Measurements from ENCODE around the gene MICU2. TPM values are rescaled to one million over a fixed set of nuclear protein-coding genes. Genes with fewer than 3 reads are reported as not detected.

Gene MICU2
- total RNA-seq, 2 experiments from 2014 or later, result 33.8 to 34.0 TPM

DNA sequence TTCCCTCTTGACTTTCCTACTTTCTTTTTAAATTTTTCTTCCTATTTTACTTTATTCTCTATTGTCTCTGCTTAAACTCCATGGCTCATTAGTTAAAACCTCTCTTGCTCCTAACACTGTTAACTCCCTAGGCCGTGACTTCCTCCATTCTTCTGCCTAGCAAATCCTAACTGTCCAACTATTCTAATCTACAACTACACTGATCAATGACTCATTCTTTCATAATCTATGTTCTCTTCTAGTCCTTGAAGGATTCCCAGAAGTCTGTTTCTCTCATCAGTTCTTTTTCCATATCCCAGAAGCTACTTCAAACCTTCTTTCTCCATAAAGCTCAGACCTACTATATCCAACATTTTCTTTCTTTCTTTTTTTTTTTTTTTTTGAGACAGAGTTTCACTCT, 66.9 kb downstream of the MICU2 start:
- Mint-ChIP-seq H3K27me3 (no peaks in the 10 kb centered on the region), H3K4me3 (no peak overlapping the region), H3K4me1 (no peaks in the 10 kb centered on the region), H3K27ac (no peak overlapping the region), H3K9me3 (no peaks in the 10 kb centered on the region), H3K36me3 (ENCODE audit: low read depth) (peaks cover 15% of the 10 kb centered on the region)
- DNase-seq, result no peak
- ChIA-PET CTCF (interaction anchor here (0.7 kb wide), 1 partner anchor 21 kb away, joined by 3 read pairs; no protein-coding TSS in a partner anchor), POLR2A (no interaction called here)

DNA sequence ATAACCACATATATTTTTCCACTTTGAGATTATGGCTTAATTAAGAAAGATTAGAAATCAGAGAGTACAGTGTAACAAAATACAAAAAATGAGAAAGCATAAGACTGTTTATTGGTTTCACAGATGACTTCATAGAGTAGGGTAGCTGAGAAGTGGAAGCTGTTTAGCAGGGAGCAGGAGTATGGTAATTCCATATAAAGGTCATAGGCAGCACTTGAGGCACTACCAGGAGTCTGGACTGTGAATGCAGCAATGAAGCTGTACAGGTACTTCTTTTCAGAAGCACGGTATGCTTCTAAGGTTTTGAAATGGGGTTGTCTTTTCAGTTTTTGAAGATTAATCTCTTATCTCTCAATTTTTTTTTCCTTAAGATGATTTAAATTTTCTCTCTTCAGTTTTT, 69.2 kb downstream of the MICU2 start:
- peaks cover 1% of the 10 kb centered on the region for H3K4me1 Mint-ChIP-seq
- DNase-seq, result no peak
- ChIA-PET CTCF (no interaction called here), POLR2A (no interaction called here)
- H3K4me3 Mint-ChIP-seq, result no peak overlapping the region
- H3K36me3 Mint-ChIP-seq (ENCODE audit: low read depth), result peaks cover 15% of the 10 kb centered on the region
- H3K27me3 Mint-ChIP-seq, result no peaks in the 10 kb centered on the region
- no peak overlapping the region for H3K27ac Mint-ChIP-seq
- H3K9me3 Mint-ChIP-seq, result no peaks in the 10 kb centered on the region

DNA sequence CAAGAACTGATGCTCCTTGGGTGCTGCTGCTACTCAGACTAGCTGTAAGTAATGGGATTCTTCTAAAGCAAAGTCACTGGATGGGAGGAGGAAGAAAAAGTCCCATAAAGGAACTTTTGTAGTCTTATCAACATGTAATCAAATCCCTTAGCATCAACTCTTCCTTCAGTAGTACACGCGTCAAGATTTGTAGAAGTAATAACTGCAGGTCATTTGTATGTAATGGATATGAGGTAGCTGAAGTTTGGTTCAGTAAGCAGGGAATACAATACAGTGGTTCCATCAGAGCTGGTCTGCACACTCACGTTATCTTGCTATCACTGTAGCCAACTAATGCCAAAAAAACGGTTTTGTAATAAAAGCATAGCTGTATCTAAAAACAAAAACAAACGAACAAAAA, 72.5 kb downstream of the MICU2 start:
- no peak overlapping the region for H3K4me3 Mint-ChIP-seq
- DNase-seq, result no peak
- CTCF ChIA-PET, result no interaction called here
- H3K4me1 Mint-ChIP-seq, result peaks cover 1% of the 10 kb centered on the region
- no peaks in the 10 kb centered on the region for H3K27me3 Mint-ChIP-seq
- H3K36me3 Mint-ChIP-seq (ENCODE audit: low read depth), result peaks cover 2% of the 10 kb centered on the region
- H3K27ac Mint-ChIP-seq, result no peak overlapping the region
- POLR2A ChIA-PET, result interaction anchor here (1.6 kb wide), 1 partner anchor 72 kb away, joined by 4 read pairs; the partner anchor contains the start of gene MICU2
- H3K9me3 Mint-ChIP-seq, result no peaks in the 10 kb centered on the region

DNA sequence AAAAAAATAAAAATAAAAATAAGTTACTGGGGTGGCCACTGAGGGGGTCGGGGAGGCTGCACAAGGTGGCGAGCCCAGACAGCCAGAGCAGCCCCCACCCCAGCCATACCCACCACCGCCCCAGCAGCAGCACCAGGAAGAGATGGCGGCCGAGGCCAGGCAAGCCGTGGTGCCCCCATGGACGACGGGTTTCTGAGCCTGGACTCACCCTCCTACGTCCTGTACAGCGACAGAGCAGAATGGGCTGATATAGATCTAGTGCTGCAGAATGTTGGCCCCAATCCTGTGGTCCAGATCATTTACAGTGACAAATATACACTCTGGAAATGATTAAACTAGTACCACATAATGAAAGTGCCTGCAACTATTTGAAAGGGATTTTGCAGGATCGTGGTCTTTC, 73.3 kb downstream of the MICU2 start:
- POLR2A ChIA-PET, result no interaction called here
- CTCF ChIA-PET, result no interaction called here
- no peaks in the 10 kb centered on the region for H3K9me3 Mint-ChIP-seq

DNA sequence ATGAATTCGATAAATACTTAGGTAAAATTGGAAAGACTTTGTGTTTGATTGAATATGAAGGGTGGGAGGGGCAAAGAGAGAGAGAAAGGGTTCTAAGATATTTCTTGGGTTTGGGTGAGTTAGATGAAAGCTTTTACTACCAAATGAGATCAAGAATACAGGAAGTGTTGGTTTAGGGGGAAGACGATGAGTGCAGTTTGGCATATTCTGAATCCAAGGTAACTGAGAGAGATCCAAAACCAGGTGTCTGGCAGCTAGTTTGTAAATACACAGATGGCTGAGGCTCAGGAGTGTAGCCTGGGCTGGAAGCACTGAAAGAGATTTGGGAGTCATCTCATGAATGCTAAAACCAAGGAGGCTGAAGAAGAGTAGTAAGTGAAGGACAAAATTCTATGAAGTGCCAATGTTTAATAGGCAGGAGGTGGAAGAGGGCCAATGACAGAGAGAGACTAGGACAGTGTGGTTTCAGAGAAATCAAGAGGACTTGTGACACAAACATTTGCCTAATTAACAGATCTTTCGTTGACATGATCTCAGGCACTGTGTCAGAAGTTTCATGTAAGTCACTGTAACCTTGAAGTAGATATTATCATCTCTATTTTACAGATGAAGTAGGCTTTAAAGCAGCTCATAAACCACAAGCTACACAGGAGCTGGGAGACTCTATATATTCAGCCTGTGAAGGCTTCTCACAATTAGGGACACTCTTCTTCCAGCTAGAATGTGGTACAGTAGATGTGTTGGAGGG, 74.7 kb downstream of the MICU2 start:
- Mint-ChIP-seq H3K27me3 (no peaks in the 10 kb centered on the region), H3K36me3 (ENCODE audit: low read depth) (peaks cover 11% of the 10 kb centered on the region), H3K4me1 (peaks cover 1% of the 10 kb centered on the region), H3K9me3 (no peaks in the 10 kb centered on the region), H3K27ac (no peak overlapping the region), H3K4me3 (no peak overlapping the region)
- POLR2A ChIA-PET, result interaction anchor here (1.3 kb wide), 1 partner anchor 21 kb away, joined by 3 read pairs; no protein-coding TSS in a partner anchor
- DNase-seq, result no peak
- CTCF ChIA-PET, result no interaction called here

More for the DNA sequence above, 73.3 kb downstream of the MICU2 start:
- Mint-ChIP-seq H3K4me3 (no peak overlapping the region), H3K4me1 (peaks cover 1% of the 10 kb centered on the region), H3K27ac (no peak overlapping the region), H3K27me3 (no peaks in the 10 kb centered on the region), H3K36me3 (ENCODE audit: low read depth) (peaks cover 6% of the 10 kb centered on the region)
- no peak for DNase-seq

DNA sequence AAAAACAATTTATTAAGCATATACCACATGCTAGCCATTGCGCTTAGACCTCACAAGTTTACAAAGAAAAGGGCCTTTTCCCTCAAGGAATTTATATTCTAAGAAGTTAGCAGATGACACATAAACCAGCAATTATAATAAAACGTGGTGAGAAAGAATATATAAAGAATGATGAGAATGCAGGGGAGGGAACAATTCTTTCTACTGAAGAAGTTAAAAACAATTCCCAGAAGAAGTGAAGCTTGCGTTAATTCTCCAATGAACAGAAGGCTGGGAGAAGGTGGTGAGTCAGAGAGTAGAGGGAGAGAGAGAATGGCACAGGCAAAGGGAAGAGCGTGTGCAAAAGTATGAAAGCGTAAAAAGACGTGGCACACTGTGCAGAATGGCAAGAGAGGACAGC, 75.4 kb downstream of the MICU2 start:
- DNase-seq, result no peak
- CTCF ChIA-PET, result no interaction called here
- H3K27ac Mint-ChIP-seq, result no peak overlapping the region
- POLR2A ChIA-PET, result interaction anchor here (1.3 kb wide), 1 partner anchor 22 kb away, joined by 3 read pairs; no protein-coding TSS in a partner anchor
- peaks cover 1% of the 10 kb centered on the region for H3K4me1 Mint-ChIP-seq
- no peak overlapping the region for H3K4me3 Mint-ChIP-seq
- H3K27me3 Mint-ChIP-seq, result no peaks in the 10 kb centered on the region
- peaks cover 12% of the 10 kb centered on the region for H3K36me3 Mint-ChIP-seq (ENCODE audit: low read depth)
- no peaks in the 10 kb centered on the region for H3K9me3 Mint-ChIP-seq

DNA sequence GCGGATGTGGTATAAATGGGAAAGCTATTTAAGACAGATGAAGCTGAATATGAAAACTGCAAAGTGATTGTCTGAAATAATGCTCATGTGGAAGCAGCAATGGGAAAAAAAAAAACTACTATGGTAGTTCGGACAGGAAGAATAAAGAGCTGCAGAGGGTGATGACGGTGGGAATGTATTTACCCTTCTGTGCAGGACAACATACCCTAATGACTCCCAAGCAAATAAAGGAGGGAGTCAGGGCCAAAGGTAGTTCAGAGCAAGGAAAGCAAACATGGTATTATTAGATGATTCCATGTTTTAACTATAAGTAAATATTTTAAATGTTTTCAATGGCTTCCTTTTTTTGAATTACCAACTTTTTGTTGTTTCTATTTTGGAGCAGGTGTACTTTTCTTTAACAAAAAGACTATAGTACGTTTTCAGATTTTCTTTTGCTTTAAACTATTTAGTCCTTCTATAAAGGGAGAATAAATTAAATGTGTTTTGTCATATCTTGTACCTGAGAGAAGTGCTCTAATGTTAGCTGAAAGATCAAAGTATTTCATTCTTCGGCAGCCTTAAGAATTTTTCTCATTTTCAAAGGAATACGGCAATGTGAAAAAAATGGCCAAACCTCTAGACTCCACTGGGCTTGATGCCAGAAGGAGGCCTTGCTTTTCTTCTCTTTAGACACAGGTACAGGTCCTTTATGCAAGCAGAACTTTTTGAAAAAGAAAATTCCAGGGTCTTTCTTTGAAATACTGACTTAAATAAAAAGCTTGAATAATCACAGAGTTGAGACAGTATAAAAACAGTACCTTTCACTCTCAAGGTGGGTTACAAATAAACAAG, 77.0 kb downstream of the MICU2 start:
- no peak overlapping the region for H3K27ac Mint-ChIP-seq
- peaks cover 12% of the 10 kb centered on the region for H3K36me3 Mint-ChIP-seq (ENCODE audit: low read depth)
- no peak overlapping the region for H3K4me3 Mint-ChIP-seq
- ChIA-PET POLR2A (no interaction called here), CTCF (no interaction called here)
- no peak for DNase-seq
- H3K27me3 Mint-ChIP-seq, result no peaks in the 10 kb centered on the region
- H3K4me1 Mint-ChIP-seq, result peaks cover 1% of the 10 kb centered on the region
- no peaks in the 10 kb centered on the region for H3K9me3 Mint-ChIP-seq

DNA sequence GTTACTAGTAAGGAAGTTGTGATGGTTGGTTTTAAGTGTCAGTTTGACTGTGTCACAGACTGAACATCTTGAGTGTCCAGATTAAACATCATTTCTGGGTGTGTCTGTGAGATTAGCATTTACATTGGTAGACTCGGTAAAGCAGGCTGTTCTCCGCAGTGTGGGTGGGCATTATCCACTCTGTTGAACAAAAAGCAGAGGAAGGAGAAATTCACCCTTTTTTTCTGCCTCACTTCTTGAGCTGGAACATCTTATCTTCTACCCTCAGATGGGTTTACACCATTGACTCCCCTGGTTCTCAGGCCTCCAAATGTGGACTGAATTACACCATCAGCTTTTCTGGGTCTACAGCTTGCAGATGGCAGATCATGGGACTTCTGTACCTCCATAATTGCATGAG, 81.1 kb downstream of the MICU2 start:
- Mint-ChIP-seq H3K36me3 (ENCODE audit: low read depth) (peaks cover 17% of the 10 kb centered on the region), H3K27me3 (no peaks in the 10 kb centered on the region), H3K4me1 (no peaks in the 10 kb centered on the region), H3K4me3 (no peak overlapping the region), H3K9me3 (no peaks in the 10 kb centered on the region), H3K27ac (no peak overlapping the region)
- CTCF ChIA-PET, result no interaction called here
- DNase-seq, result no peak
- POLR2A ChIA-PET, result interaction anchor here (1.3 kb wide), 1 partner anchor 81 kb away, joined by 5 read pairs; the partner anchor contains the start of gene MICU2

DNA sequence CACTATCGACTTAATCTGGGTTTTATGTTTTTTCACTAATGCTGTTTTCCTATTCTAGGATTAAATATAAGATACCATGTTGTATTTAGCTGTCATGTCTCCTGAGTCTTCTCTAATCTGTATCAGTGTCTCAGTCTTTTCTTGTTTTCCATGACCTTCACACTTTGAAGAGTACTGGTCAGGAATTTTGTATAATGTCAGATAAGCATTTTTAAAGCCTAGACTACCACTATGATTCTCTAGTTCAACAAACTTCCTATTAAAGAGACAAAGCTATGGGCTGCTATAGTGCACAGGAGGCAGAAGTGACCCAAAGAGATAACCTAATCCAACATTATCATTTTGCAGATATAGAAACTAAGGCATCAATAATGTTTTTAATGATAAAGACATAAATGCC, 81.8 kb downstream of the MICU2 start:
- H3K4me1 Mint-ChIP-seq, result no peaks in the 10 kb centered on the region
- CTCF ChIA-PET, result interaction anchor here (0.6 kb wide), 1 partner anchor 75 kb away, joined by 3 read pairs; no protein-coding TSS in a partner anchor
- peaks cover 17% of the 10 kb centered on the region for H3K36me3 Mint-ChIP-seq (ENCODE audit: low read depth)
- no peaks in the 10 kb centered on the region for H3K9me3 Mint-ChIP-seq
- POLR2A ChIA-PET, result no interaction called here
- H3K27ac Mint-ChIP-seq, result no peak overlapping the region
- H3K27me3 Mint-ChIP-seq, result no peaks in the 10 kb centered on the region
- no peak for DNase-seq
- H3K4me3 Mint-ChIP-seq, result no peak overlapping the region

DNA sequence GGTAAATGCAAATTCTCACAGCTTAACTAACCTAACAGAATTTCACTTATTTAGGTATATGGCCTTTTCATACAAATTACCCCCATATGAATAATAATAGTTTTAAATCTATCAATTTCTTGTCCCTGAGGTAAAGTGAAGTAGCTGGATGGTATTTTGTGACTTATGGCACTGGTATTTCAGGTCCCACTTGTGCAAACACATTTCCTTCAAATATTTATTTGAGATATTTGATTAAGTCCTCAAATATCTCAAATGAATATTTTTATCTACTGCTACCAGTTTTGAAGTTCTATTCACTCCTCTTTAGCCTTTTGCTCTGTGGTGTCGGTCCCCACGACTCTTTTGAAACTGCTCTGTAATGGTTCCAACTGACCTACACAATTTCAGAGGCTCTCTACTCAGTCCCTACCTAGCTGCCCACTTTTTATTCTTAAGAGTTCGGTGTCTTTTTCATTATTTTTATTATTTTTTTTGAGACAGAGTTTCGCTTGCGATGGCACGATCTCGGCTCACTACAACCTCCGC, 85.3 kb downstream of the MICU2 start:
- Mint-ChIP-seq H3K9me3 (no peaks in the 10 kb centered on the region), H3K27ac (no peak overlapping the region), H3K4me1 (no peaks in the 10 kb centered on the region), H3K36me3 (ENCODE audit: low read depth) (peaks cover 4% of the 10 kb centered on the region), H3K4me3 (no peak overlapping the region), H3K27me3 (no peaks in the 10 kb centered on the region)
- DNase-seq, result no peak
- ChIA-PET POLR2A (no interaction called here), CTCF (no interaction called here)

DNA sequence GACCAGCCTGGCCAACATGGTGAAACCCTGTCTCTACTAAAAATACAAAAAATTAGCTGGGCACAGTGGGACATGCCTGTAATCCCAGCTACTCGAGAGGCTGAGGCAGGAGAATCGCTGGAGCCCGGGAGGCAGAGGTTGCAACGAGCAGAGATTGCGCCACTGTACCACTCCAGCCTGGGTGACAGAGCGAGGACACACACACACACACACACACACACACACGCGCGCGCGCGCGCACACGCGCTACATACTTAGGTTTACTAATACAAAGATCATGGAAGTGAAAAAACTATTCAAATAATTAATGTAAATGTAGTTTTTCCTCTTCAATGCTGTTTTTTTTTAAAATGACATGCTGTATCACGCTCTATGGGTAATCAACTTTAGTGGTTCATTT, 86.4 kb downstream of the MICU2 start:
- CTCF ChIA-PET, result no interaction called here
- Mint-ChIP-seq H3K27me3 (no peaks in the 10 kb centered on the region), H3K4me1 (no peaks in the 10 kb centered on the region), H3K4me3 (no peak overlapping the region), H3K36me3 (ENCODE audit: low read depth) (peaks cover 10% of the 10 kb centered on the region), H3K9me3 (no peaks in the 10 kb centered on the region), H3K27ac (no peak overlapping the region)
- POLR2A ChIA-PET, result no interaction called here
- no peak for DNase-seq

DNA sequence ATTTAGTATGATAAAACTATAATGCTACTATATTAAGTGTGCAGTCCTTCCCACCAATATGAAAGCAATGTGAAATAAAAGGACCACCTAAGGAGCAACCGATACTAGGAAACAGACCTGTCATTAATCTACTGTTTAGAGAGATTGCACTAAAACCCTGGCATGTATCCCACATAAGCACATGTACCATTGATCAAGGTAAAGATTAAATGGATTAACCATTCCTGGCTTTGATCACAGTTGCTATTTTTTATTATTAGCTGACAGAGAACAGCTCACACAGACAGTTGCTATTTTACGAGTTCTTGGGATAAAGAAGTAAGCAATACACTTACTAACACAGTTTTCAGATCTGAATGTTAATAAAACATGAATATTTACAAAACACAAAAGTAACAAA, 87.2 kb downstream of the MICU2 start:
- no peak overlapping the region for H3K4me3 Mint-ChIP-seq

DNA sequence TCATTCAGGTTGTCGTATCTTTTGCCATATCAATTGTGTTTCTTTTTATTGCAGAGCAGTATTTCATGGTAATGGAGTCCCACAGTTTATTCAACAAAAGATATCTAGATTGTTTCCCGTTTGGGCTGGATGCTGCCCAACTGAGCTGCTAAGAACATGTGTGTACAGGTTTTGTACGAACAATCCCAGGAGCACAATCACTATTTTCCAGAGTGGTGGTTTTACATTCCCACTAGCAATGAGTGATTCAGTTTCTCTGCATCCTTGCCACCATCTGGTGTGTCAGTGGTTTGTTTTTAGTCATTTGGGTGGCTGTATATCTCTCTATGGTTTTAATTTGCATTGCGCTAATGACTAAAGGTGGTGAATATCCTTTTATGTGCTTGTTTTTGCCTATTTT, 92.1 kb downstream of the MICU2 start:
- ChIA-PET CTCF (interaction anchor here (0.6 kb wide), 1 partner anchor 574 kb away, joined by 3 read pairs; no protein-coding TSS in a partner anchor), POLR2A (no interaction called here)
- no peak overlapping the region for H3K4me3 Mint-ChIP-seq
- H3K27me3 Mint-ChIP-seq, result no peaks in the 10 kb centered on the region
- no peaks in the 10 kb centered on the region for H3K4me1 Mint-ChIP-seq
- H3K9me3 Mint-ChIP-seq, result no peaks in the 10 kb centered on the region
- H3K27ac Mint-ChIP-seq, result no peak overlapping the region
- peaks cover 28% of the 10 kb centered on the region for H3K36me3 Mint-ChIP-seq (ENCODE audit: low read depth)
- DNase-seq, result no peak

More for the DNA sequence above, 87.2 kb downstream of the MICU2 start:
- H3K36me3 Mint-ChIP-seq (ENCODE audit: low read depth), result peaks cover 11% of the 10 kb centered on the region
- ChIA-PET POLR2A (no interaction called here), CTCF (no interaction called here)
- no peaks in the 10 kb centered on the region for H3K27me3 Mint-ChIP-seq
- DNase-seq, result no peak
- H3K27ac Mint-ChIP-seq, result no peak overlapping the region
- H3K4me1 Mint-ChIP-seq, result no peaks in the 10 kb centered on the region
- no peaks in the 10 kb centered on the region for H3K9me3 Mint-ChIP-seq

All from activated CD4-positive, alpha-beta memory T cell treated with anti-CD3 and anti-CD28 coated beads, Interleukin-2, amount 10 ng/mL, durations not matched to agents 7 days and 5 days (primary cell).